Measurements from ENCODE around the gene CCDC57.
"Not testable (repeated sequence)": the region's sequence is repeated elsewhere in the genome, so short reads cannot be mapped to it uniquely, and the experiment has no call there.

CCDC57 gene

DNA sequence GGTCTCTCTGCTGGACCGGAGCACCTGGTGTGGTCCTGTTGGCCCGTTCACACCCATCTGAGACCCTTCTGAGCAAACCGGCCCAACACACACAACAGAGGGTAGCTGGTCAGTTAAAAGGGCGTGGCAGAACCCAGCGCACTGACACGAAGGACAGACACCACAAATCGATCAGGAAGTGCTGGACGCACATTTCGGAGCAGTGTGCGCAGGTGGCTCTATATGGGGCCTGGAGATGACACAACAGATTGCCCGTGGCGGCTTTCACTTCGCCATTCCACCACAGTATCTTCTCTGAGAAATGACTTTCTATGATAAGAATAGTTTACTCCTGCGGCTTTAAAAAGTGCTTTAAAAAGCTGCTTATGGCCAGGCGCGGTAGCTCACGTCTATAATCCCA, 12.5 kb downstream of the CCDC57 start:
- no peaks in the 10 kb centered on the region for H3K9me3 ChIP-seq (ENCODE audit: control insufficient read depth, insufficient read depth, low read length)
- H3K36me3 ChIP-seq (ENCODE audit: insufficient read depth, low read length) = 0 out of 2 replicates have a peak, but pooled peaks cover 3% of the 10 kb centered on the region
- H3K4me1 ChIP-seq (ENCODE audit: insufficient read depth, low read length) = no peaks in the 10 kb centered on the region; the same call in 1 of the 2 replicates
- no peak overlapping the region for H3K9ac ChIP-seq (ENCODE audit: low read depth, low read length)

GRCh38 chr17:82199496-82199895, 13.1 kb downstream of the CCDC57 start:
- Histone ChIP-seq H3K4me1 (ENCODE audit: insufficient read depth, low read length) (no peaks in the 10 kb centered on the region), H3K9me3 (ENCODE audit: control insufficient read depth, insufficient read depth, low read length) (no peaks in the 10 kb centered on the region), H3K36me3 (ENCODE audit: insufficient read depth, low read length) (0 out of 2 replicates have a peak, but pooled peaks cover 3% of the 10 kb centered on the region), H3K9ac (ENCODE audit: low read depth, low read length) (no peak overlapping the region)

DNA sequence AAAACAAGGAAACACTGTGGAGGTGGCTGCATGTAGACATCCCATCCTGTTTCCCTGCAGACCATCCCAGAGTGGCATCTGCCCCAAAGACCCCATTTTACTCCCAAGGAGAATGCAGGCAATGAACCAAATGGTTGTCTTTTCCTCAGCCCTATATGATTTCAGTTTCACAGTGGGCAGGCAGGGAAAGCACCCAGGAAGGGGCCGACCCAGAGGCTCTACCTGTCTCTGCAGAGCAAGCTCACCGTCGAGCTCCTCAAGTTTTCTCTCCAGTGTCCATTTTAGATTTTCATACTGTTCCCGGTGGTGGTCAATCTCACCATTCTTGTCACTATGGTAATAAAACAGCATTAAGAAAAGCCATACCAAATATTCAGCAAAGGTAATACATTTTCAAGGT, 14.6 kb downstream of the CCDC57 start:
- Histone ChIP-seq H3K9me3 (ENCODE audit: control insufficient read depth, insufficient read depth, low read length) (no peaks in the 10 kb centered on the region), H3K9ac (ENCODE audit: low read depth, low read length) (no peak overlapping the region), H3K36me3 (ENCODE audit: insufficient read depth, low read length) (peaks cover 3% of the 10 kb centered on the region; the same call in 1 of the 2 replicates), H3K4me1 (ENCODE audit: insufficient read depth, low read length) (no peaks in the 10 kb centered on the region)

- no peaks in the 10 kb centered on the region for H3K9me3 ChIP-seq (ENCODE audit: control insufficient read depth, insufficient read depth, low read length)
- no peaks in the 10 kb centered on the region for H3K4me1 ChIP-seq (ENCODE audit: insufficient read depth, low read length)
- H3K36me3 ChIP-seq (ENCODE audit: insufficient read depth, low read length) = peaks cover 9% of the 10 kb centered on the region; the same call in 1 of the 2 replicates
- H3K9ac ChIP-seq (ENCODE audit: low read depth, low read length) = no peak overlapping the region
Observed at GRCh38 chr17:82195675-82196672, 16.7 kb downstream of the CCDC57 start.

GRCh38 chr17:82194765-82195164, 17.9 kb downstream of the CCDC57 start:
- Histone ChIP-seq H3K9me3 (ENCODE audit: control insufficient read depth, insufficient read depth, low read length) (no peaks in the 10 kb centered on the region), H3K9ac (ENCODE audit: low read depth, low read length) (no peak overlapping the region), H3K36me3 (ENCODE audit: insufficient read depth, low read length) (peaks cover 9% of the 10 kb centered on the region; the same call in 1 of the 2 replicates), H3K4me1 (ENCODE audit: insufficient read depth, low read length) (no peaks in the 10 kb centered on the region)

DNA sequence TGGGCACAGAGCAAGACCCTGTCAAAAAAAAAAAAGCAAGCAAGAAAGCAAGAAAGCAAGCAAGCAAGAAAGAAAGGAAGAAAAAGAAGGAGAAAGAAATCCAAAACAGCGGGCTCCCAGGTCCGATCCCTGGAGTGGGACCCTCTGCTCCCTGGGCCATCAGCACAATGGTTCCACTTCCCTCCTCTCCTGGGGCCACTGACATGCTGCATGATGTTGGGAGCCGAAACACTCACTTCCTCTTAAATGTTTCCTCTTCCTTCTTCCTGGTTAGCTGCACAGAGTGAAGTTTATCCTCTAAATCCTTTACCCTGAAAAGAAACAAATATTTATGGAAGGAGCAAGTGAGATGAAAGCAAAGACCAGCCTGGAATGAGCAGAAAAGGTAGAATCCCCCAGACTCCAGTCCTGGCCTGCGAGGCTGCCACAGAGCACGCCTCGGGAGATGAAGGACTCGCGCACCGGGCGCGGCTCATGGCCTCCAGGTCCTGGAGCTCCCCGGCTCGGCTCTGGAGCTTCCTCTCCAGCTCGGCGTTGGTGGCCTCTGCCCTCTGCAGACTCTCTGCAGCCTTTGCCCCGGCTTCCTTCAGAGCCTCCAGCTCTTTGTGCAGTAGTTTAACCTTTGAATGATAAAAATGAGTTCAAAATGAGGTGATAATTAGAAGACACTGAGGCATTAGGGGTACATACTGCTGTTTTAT, 19.0 kb downstream of the CCDC57 start:
- no peaks in the 10 kb centered on the region for H3K4me1 ChIP-seq (ENCODE audit: insufficient read depth, low read length)
- peaks cover 9% of the 10 kb centered on the region; the same call in 1 of the 2 replicates for H3K36me3 ChIP-seq (ENCODE audit: insufficient read depth, low read length)
- no peak overlapping the region for H3K9ac ChIP-seq (ENCODE audit: low read depth, low read length)
- no peaks in the 10 kb centered on the region for H3K9me3 ChIP-seq (ENCODE audit: control insufficient read depth, insufficient read depth, low read length)

DNA sequence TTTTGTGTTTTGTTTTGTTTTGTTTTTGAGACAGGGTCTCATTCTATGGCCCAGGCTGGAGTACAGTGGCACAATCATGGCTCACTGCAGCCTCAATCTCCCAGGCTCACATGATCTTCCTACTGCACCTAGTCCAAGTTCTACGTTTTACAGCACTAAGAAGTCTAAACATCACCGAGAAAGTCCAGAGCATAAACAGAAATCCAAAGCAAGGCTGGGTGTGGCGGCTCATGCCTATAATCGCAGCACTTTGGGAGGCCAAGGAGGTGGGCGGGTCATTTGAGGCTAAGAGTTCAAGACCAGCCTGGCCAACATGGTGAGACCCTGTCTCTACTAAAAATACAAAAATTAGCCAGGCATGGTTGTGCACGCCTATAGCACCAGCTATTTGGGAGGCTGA, 19.6 kb downstream of the CCDC57 start:
- H3K36me3 ChIP-seq (ENCODE audit: insufficient read depth, low read length); H3K9ac ChIP-seq (ENCODE audit: low read depth, low read length); H3K4me1 ChIP-seq (ENCODE audit: insufficient read depth, low read length); H3K9me3 ChIP-seq (ENCODE audit: control insufficient read depth, insufficient read depth, low read length): not testable (repeated sequence)

DNA sequence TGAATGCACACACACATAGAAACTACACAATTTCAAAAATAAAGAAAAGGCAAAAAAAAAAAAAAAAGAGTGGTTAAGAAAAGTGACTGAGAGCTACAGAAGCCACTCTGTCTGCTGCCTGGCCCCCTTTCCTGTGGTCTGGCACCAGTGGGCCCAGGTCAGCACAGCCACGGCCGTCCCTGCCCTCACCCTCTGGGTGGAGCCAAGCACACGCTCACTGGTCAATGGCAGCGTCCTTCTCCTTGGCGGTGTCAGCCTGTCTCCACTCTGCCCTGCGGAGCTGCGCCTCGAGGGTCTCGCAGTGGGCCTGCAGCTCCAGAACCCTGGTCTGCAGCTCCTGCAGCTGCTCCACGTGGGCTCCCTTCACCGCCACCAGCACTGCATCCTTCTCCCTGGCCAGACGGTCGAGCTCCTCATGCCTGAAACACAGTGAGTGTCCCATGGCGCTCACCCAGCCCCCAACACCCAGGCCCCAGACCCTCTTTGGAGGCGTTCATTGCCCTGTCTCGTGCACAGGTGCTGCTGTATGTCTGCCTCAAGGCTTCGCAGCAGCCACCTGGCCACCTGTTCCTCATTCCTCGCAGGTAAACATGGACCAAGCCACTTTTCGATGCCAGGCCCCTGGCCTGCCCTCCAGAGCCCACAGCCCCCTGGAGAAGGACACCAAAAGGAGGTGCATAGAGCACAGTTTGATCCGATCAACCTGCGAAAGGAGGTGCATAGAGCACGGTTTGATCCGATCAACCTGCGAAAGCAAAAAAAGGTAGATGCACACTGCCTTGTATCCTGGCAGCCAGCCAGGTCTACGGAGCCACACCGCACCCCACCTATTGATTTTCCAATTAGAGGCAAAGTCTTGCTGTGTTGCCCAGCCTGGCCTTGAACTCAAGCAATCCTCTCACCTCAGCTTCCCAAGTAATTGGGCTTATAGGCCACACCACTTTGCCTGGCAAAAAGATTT, 24.4 kb downstream of the CCDC57 start:
- Histone ChIP-seq H3K4me1 (ENCODE audit: insufficient read depth, low read length) (no peaks in the 10 kb centered on the region), H3K9me3 (ENCODE audit: control insufficient read depth, insufficient read depth, low read length) (no peaks in the 10 kb centered on the region), H3K9ac (ENCODE audit: low read depth, low read length) (no peak overlapping the region), H3K36me3 (ENCODE audit: insufficient read depth, low read length) (peaks cover 10% of the 10 kb centered on the region)

GRCh38 chr17:82187500-82187899, 25.1 kb downstream of the CCDC57 start:
- Histone ChIP-seq H3K36me3 (ENCODE audit: insufficient read depth, low read length) (peaks cover 10% of the 10 kb centered on the region), H3K4me1 (ENCODE audit: insufficient read depth, low read length) (no peaks in the 10 kb centered on the region), H3K9ac (ENCODE audit: low read depth, low read length) (no peak overlapping the region), H3K9me3 (ENCODE audit: control insufficient read depth, insufficient read depth, low read length) (no peaks in the 10 kb centered on the region)

DNA sequence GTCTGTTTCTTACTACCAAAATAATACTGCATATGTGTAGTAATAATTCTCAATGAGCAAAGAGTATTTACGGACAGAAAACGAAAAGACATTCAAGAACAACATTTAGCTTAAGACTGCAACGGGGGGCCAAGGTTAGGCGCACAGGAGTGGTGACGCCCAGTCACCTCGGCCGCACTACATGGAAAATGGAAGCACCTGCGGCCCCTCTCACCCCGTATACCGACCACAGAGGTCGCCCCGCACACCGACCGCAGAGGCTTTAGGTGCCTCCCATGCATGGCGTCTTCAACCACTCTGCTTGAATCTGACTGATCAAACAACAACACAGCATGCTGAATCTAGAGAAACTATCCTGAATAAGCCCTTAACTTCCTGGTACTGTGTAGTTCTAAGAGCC, 26.4 kb downstream of the CCDC57 start:
- Histone ChIP-seq H3K36me3 (ENCODE audit: insufficient read depth, low read length) (peaks cover 4% of the 10 kb centered on the region), H3K4me1 (ENCODE audit: insufficient read depth, low read length) (no peaks in the 10 kb centered on the region), H3K9me3 (ENCODE audit: control insufficient read depth, insufficient read depth, low read length) (no peaks in the 10 kb centered on the region), H3K9ac (ENCODE audit: low read depth, low read length) (no peak overlapping the region)

- Histone ChIP-seq H3K36me3 (ENCODE audit: insufficient read depth, low read length) (peaks cover 4% of the 10 kb centered on the region; the same call in 1 of the 2 replicates), H3K9ac (ENCODE audit: low read depth, low read length) (no peak overlapping the region), H3K9me3 (ENCODE audit: control insufficient read depth, insufficient read depth, low read length) (no peaks in the 10 kb centered on the region), H3K4me1 (ENCODE audit: insufficient read depth, low read length) (no peaks in the 10 kb centered on the region)
Observed at GRCh38 chr17:82184761-82185160, 27.9 kb downstream of the CCDC57 start.

DNA sequence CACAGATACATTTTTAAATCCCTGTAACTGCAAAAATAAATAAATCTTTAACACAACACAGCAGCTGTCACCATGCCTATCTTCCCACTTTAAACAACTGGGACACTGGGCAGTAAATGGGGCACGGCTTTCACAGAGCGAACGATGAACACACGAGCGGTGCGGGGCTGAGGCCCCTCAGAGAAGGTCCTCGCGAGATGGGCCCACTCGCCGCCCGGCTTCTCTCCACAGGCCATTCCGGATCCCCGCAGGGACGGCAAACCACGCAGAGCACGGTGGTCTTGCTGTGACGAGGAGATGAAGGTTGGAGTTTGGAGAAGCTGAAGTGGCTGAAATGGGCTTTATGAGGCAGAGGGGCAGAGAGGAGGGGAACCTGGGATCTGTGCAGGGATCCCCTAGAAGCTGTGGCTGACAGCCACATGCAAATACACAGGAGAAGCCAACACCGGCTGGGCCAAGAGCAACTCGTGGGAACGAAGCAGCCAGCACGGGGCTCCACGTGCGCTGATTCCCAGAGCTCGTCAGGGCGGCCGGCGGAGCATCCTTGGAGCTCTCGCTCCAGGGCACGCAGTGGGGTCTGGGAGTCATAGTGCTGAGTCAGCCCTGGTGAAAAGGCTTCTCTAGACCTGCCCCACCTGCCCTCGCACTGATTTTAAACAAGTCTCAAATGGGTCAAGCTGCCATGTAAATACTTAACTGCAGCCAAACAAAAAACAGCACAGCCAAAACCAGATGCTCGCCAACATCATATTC, 31.7 kb downstream of the CCDC57 start:
- H3K4me1 ChIP-seq (ENCODE audit: insufficient read depth, low read length) = no peaks in the 10 kb centered on the region
- H3K9me3 ChIP-seq (ENCODE audit: control insufficient read depth, insufficient read depth, low read length) = no peaks in the 10 kb centered on the region
- H3K36me3 ChIP-seq (ENCODE audit: insufficient read depth, low read length) = peaks cover 4% of the 10 kb centered on the region
- H3K9ac ChIP-seq (ENCODE audit: low read depth, low read length) = no peak overlapping the region

DNA sequence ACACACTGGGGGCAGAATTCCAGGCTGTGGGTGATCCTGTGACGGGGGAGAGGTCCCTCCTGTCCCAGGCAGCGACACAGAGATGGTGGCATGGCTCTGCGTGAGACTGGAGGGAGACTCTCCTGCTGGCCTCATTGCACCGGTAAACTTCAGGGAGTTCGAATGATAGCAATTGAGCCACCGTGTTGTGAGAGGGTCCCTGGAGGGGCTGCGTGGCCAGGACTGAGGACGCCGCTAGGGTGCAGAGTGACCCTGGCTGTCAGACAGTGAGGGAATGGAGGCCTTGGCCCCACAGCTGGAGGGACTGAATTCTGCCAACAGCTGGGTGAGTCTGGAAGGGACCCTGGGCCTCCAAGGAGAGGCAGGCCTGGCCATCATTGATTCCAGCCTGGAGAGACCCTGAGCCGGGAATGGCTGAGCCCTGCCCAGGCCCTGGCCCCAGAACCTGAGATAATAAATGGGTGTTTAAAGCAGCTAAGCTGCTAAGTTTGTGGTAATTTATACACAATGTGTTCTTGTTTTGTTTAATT, 32.6 kb downstream of the CCDC57 start:
- Histone ChIP-seq H3K4me1 (ENCODE audit: insufficient read depth, low read length) (peaks cover 5% of the 10 kb centered on the region), H3K9ac (ENCODE audit: low read depth, low read length) (no peak overlapping the region), H3K36me3 (ENCODE audit: insufficient read depth, low read length) (peaks cover 4% of the 10 kb centered on the region), H3K9me3 (ENCODE audit: control insufficient read depth, insufficient read depth, low read length) (no peaks in the 10 kb centered on the region; the same call in 1 of the 2 replicates)
